SK-N-SH (cell line): Measurements from ENCODE around the gene TRAK1. TPM values are rescaled to one million over a fixed set of nuclear protein-coding genes. Genes with fewer than 3 reads are reported as not detected.

Source experiments
- CTCF ChIA-PET: fragments of 300-600, 350-600 bp; formaldehyde crosslinking; extraction: SDS; loops from one replicate; lab custom pipeline; 2021; lab: Yijun Ruan, JAX
- POLR2A ChIA-PET: fragments of 350-600 bp; sonication (Branson Sonifier 250); formaldehyde crosslinking; extraction: SDS; loops from one replicate; lab custom pipeline; 2020; ENCODE audit warnings: antibody characterized with exemption, inconsistent platforms; lab: Yijun Ruan, JAX
- DNase-seq: peaks from one replicate; pipeline ENCODE4 v3.0.0; 2012
- H2AFZ ChIP-seq: fragments of 200-600 bp; sonication (generic); 2 replicates; pipeline ENCODE4 v1.8.1; 2016; ENCODE audit warnings: antibody characterized with exemption, mild to moderate bottlenecking, low read depth
- H3F3A ChIP-seq: fragments of 200-600 bp; sonication (generic); replicated peaks from 2 replicates; pipeline ENCODE3; 2016; ENCODE audit warnings: antibody characterized with exemption, mild to moderate bottlenecking; ENCODE audit not compliant: insufficient read depth
- H3K27ac ChIP-seq, 2 experiments: fragments of 200-500 bp in 1 of 2; fragments of 200-600 bp in 1 of 2; sonication (Bioruptor generic) in 1 of 2; sonication (generic), shearing (Covaris generic) in 1 of 2; 2 replicates each; pipeline versions ENCODE4 v1.5.1 to v1.6.1; 2014 to 2016; ENCODE audit warnings: low read depth in 2 of 2, inconsistent platforms in 1 of 2, low read length in 1 of 2, mild to moderate bottlenecking in 1 of 2, mixed read lengths in 1 of 2
- H3K27me3 ChIP-seq: fragments of 200-600 bp; sonication (generic), shearing (Covaris generic); 2 replicates; pipeline ENCODE4 v1.6.1; 2016; ENCODE audit warnings: mixed run types; ENCODE audit not compliant: insufficient read depth
- H3K36me3 ChIP-seq, 2 experiments: fragments of 200-500 bp in 1 of 2; fragments of 200-600 bp in 1 of 2; sonication (Bioruptor generic) in 1 of 2; sonication (generic) in 1 of 2; replicated peaks in 1 of 2; 2 replicates each; pipeline versions ENCODE3 to v1.5.1; 2014 to 2016; ENCODE audit warnings: low read length in 1 of 2, mild to moderate bottlenecking in 1 of 2; ENCODE audit not compliant: insufficient read depth in 2 of 2, control insufficient read depth in 1 of 2
- H3K4me1 ChIP-seq, 2 experiments: fragments of 200-500 bp in 1 of 2; fragments of 200-600 bp in 1 of 2; sonication (Bioruptor generic) in 1 of 2; sonication (generic), shearing (Covaris generic) in 1 of 2; 2 replicates each; pipeline versions ENCODE4 v1.5.1 to v1.6.1; 2014 to 2016; ENCODE audit warnings: low read depth in 1 of 2, low read length in 1 of 2, mixed run types in 1 of 2; ENCODE audit not compliant: insufficient read depth in 2 of 2, control insufficient read depth in 1 of 2
- H3K4me2 ChIP-seq: fragments of 200-600 bp; sonication (generic), shearing (Covaris generic); 2 replicates; pipeline ENCODE4 v1.6.1; 2017; ENCODE audit warnings: mixed run types
- H3K4me3 ChIP-seq, 2 experiments: fragments of 200-500 bp in 1 of 2; fragments of 200-600 bp in 1 of 2; sonication (Bioruptor generic) in 1 of 2; sonication (generic), shearing (Covaris generic) in 1 of 2; 2 replicates each; pipeline versions ENCODE4 v1.5.1 to v1.8.1; 2014 to 2016; ENCODE audit warnings: low read depth in 2 of 2, inconsistent platforms in 1 of 2, low read length in 1 of 2, mild to moderate bottlenecking in 1 of 2, mixed read lengths in 1 of 2, moderate library complexity in 1 of 2
- H3K79me2 ChIP-seq: fragments of 200-600 bp; sonication (generic); 2 replicates; pipeline ENCODE4 v1.8.1; 2017; ENCODE audit warnings: mild to moderate bottlenecking; ENCODE audit not compliant: insufficient read depth
- H3K9ac ChIP-seq: fragments of 200-600 bp; sonication (generic); 2 replicates; pipeline ENCODE4 v1.6.1; 2017; ENCODE audit warnings: mixed run types
- H3K9me2 ChIP-seq: fragments of 200-600 bp; sonication (generic); 2 replicates; pipeline ENCODE4 v1.6.1; 2017; ENCODE audit warnings: mixed run types
- H3K9me3 ChIP-seq: fragments of 200-600 bp; sonication (generic); 2 replicates; pipeline ENCODE4 v1.6.1; 2017; ENCODE audit warnings: mixed run types, mild to moderate bottlenecking, moderate library complexity
- H4K20me1 ChIP-seq: fragments of 200-600 bp; sonication (generic); 2 replicates; pipeline ENCODE4 v1.6.1; 2017; ENCODE audit warnings: mild to moderate bottlenecking, mixed run types; ENCODE audit not compliant: insufficient read depth
- CHD2 ChIP-seq: fragments of 150-350 bp; IDR thresholded peaks from 2 replicates; pipeline ENCODE4 v1.6.1; 2018; ENCODE audit warnings: low read length; ENCODE audit not compliant: partially characterized antibody
- EP300 ChIP-seq, 2 experiments: IDR thresholded peaks; 2 replicates each; pipeline versions ENCODE4 v1.4.0 to v1.6.1; 2012; ENCODE audit warnings: borderline replicate concordance in 1 of 2, low read depth in 1 of 2, low read length in 1 of 2
- EZH2phosphoT487 ChIP-seq: fragments of 200-600 bp; sonication (generic); IDR thresholded peaks from 2 replicates; pipeline ENCODE4 v1.6.1; 2017; ENCODE audit warnings: low read depth, mixed run types, mild to moderate bottlenecking, antibody characterized with exemption, moderate library complexity, borderline replicate concordance
- FOSL2 ChIP-seq: IDR thresholded peaks from 2 replicates; pipeline ENCODE4 v1.4.0; 2012; ENCODE audit warnings: low read depth, mild to moderate bottlenecking, moderate library complexity, borderline replicate concordance
- FOXM1 ChIP-seq: IDR thresholded peaks from 2 replicates; pipeline ENCODE4 v1.4.0; 2012; ENCODE audit warnings: low read depth, mild to moderate bottlenecking
- GATA2 ChIP-seq: sonication (generic); formaldehyde crosslinking; IDR thresholded peaks from 2 replicates; pipeline ENCODE4 v1.5.0; 2020; ENCODE audit warnings: mild to moderate bottlenecking, missing genetic modification reagents
- MEF2A ChIP-seq: IDR thresholded peaks from 2 replicates; pipeline ENCODE4 v1.4.0; 2012; ENCODE audit warnings: low read depth, borderline replicate concordance
- NFIC ChIP-seq: IDR thresholded peaks from 2 replicates; pipeline ENCODE4 v1.4.0; 2012; ENCODE audit warnings: borderline replicate concordance
- REST ChIP-seq: IDR thresholded peaks from 2 replicates; pipeline ENCODE4 v1.6.1; 2012; ENCODE audit warnings: mild to moderate bottlenecking, low read depth, low read length, moderate library complexity
- RFX5 ChIP-seq: IDR thresholded peaks from 2 replicates; pipeline ENCODE4 v1.6.1; 2012; ENCODE audit warnings: mild to moderate bottlenecking, improper control_type of control experiment, low read length
- TCF12 ChIP-seq: IDR thresholded peaks from 2 replicates; pipeline ENCODE4 v1.4.0; 2012
- TEAD4 ChIP-seq: IDR thresholded peaks from 2 replicates; pipeline ENCODE4 v1.4.0; 2012; ENCODE audit warnings: mild to moderate bottlenecking, borderline replicate concordance; ENCODE audit not compliant: insufficient read depth
- WGBS: methylation state at CpG from one replicate; pipeline ENCODE4 v1.1.6; 2017; ENCODE audit warnings: low lambda C conversion rate; 5-methylcytosine and 5-hydroxymethylcytosine counted together
- polyA plus RNA-seq, 3 experiments: library from polyadenylated mRNA; depleted of rRNA; stranded (reverse); fragments of >200 nt; gene quantifications; 2 replicates each; pipeline ENCODE4 v1.2.3, GENCODE V29; 2012
- TF ChIP-seq, protein P1 (sequence below): IDR thresholded peaks from 2 replicates; pipeline ENCODE4; 2012
- TF ChIP-seq, protein P2 (sequence below): fragments of 200-600 bp; sonication (generic); IDR thresholded peaks from 2 replicates; pipeline ENCODE4 v1.6.1; 2017; ENCODE audit warnings: antibody characterized with exemption, mild to moderate bottlenecking, moderate library complexity
- TF ChIP-seq, protein P3 (sequence below): IDR thresholded peaks from 2 replicates; pipeline ENCODE4 v1.4.0; 2012; ENCODE audit warnings: low read depth, borderline replicate concordance

Gene TRAK1
- polyA plus RNA-seq, 1 of the 3 experiments (the other 2 are of a cell fraction): 12.5 TPM

DNA sequence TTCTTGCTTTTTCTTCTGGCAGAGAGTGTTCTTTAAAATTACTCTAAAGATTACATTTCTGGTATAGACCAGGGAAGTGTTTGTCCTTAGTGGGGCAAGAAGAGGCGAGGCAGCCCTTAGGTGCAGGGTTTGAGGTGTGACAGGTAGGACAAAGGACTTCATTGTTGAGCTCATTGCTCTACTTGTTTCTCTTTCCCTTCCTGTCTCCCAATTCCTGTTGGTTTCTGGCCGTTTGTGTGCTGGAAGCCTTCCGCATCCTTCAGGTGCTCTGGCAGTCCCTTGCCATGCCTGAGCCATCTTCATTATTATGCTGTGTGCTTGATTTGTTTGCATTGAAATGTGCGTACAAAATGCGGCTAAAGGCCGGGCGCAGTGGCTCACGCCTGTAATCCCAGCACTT lies 89.7 kb downstream of the TRAK1 start:
- H2AFZ ChIP-seq: no peak overlapping the region
- no peak overlapping the region for H3K9ac ChIP-seq
- H3K79me2 ChIP-seq: no peaks in the 10 kb centered on the region
- DNase-seq: no peak
- TF ChIP-seq, protein P1, sequence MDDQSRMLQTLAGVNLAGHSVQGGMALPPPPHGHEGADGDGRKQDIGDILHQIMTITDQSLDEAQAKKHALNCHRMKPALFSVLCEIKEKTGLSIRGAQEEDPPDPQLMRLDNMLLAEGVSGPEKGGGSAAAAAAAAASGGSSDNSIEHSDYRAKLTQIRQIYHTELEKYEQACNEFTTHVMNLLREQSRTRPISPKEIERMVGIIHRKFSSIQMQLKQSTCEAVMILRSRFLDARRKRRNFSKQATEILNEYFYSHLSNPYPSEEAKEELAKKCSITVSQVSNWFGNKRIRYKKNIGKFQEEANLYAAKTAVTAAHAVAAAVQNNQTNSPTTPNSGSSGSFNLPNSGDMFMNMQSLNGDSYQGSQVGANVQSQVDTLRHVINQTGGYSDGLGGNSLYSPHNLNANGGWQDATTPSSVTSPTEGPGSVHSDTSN: no peak
- TF ChIP-seq, protein P2, sequence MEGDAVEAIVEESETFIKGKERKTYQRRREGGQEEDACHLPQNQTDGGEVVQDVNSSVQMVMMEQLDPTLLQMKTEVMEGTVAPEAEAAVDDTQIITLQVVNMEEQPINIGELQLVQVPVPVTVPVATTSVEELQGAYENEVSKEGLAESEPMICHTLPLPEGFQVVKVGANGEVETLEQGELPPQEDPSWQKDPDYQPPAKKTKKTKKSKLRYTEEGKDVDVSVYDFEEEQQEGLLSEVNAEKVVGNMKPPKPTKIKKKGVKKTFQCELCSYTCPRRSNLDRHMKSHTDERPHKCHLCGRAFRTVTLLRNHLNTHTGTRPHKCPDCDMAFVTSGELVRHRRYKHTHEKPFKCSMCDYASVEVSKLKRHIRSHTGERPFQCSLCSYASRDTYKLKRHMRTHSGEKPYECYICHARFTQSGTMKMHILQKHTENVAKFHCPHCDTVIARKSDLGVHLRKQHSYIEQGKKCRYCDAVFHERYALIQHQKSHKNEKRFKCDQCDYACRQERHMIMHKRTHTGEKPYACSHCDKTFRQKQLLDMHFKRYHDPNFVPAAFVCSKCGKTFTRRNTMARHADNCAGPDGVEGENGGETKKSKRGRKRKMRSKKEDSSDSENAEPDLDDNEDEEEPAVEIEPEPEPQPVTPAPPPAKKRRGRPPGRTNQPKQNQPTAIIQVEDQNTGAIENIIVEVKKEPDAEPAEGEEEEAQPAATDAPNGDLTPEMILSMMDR: no peak
- TF ChIP-seq GATA2 (CRISPR knock-in tag) (no peak), REST (no peak), MEF2A (no peak), TEAD4 (no peak), FOSL2 (no peak), FOXM1 (no peak), RFX5 (no peak), EZH2phosphoT487 (no peak), NFIC (no peak), TCF12 (no peak), EP300 (IDR thresholded peaks at IDR 0.05; ENCODE audit: borderline replicate concordance in 1 of 2, low read depth in 1 of 2, low read length in 1 of 2) (no peak), CHD2 (no peak)
- TF ChIP-seq, protein P3, sequence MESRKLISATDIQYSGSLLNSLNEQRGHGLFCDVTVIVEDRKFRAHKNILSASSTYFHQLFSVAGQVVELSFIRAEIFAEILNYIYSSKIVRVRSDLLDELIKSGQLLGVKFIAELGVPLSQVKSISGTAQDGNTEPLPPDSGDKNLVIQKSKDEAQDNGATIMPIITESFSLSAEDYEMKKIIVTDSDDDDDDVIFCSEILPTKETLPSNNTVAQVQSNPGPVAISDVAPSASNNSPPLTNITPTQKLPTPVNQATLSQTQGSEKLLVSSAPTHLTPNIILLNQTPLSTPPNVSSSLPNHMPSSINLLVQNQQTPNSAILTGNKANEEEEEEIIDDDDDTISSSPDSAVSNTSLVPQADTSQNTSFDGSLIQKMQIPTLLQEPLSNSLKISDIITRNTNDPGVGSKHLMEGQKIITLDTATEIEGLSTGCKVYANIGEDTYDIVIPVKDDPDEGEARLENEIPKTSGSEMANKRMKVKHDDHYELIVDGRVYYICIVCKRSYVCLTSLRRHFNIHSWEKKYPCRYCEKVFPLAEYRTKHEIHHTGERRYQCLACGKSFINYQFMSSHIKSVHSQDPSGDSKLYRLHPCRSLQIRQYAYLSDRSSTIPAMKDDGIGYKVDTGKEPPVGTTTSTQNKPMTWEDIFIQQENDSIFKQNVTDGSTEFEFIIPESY: no peak
- no peak overlapping the region for H3K4me2 ChIP-seq
- H3K27me3 ChIP-seq: no peaks in the 10 kb centered on the region
- peaks cover 0 to 2% of the 10 kb centered on the region in 2 experiments for H3K36me3 ChIP-seq
- ChIA-PET CTCF (interaction anchor here (1.3 to 9.1 kb wide), 2 partner anchors 10 to 82 kb away, joined by 4 to 70 read pairs; no protein-coding TSS in a partner anchor), POLR2A (no interaction called here)
- H3K9me2 ChIP-seq: no peaks in the 10 kb centered on the region
- H4K20me1 ChIP-seq: peaks cover 4% of the 10 kb centered on the region; the same call in 1 of the 2 replicates
- H3F3A ChIP-seq: peaks cover 10% of the 10 kb centered on the region
- no peaks in the 10 kb centered on the region for H3K9me3 ChIP-seq
- H3K27ac ChIP-seq: no peak overlapping the region
- 94% methylated on average over 8 of the region's 8 CpGs for WGBS
- H3K4me3 ChIP-seq: no peak overlapping the region
- H3K4me1 ChIP-seq: peaks cover 0 to 9% of the 10 kb centered on the region in 2 experiments; a peak in 3 of 4 replicates
